22Rv1 (cell line): Measurements from ENCODE around the gene SPTBN1.

ENCODE experiments used
- CTCF ChIP-seq: fragments of 450-650 bp; IDR thresholded peaks from 2 replicates; pipeline ENCODE4 v1.5.1; 2017; ENCODE audit warnings: mild to moderate bottlenecking
- ZFX ChIP-seq: fragments of 450-650 bp; IDR thresholded peaks from 2 replicates; pipeline ENCODE4 v1.6.1; 2017; ENCODE audit warnings: antibody characterized with exemption, borderline replicate concordance

GRCh38 chr2:54666634-54667265, 210.6 kb downstream of the SPTBN1 start:
- TF ChIP-seq CTCF (no peak), ZFX (no peak)
